Testis (tissue), 3 donors: ENCODE measurements around the gene LPP. TPM values are rescaled to one million over a fixed set of nuclear protein-coding genes. Genes with fewer than 3 reads are reported as not detected.

Source experiments
- DNase-seq: peaks from one replicate; pipeline ENCODE4 v3.0.0-alpha.2; 2019
- H3K27ac ChIP-seq, 2 donors: fragments of 200-600 bp; sonication (generic); one replicate each; pipeline ENCODE4 v1.5.1; 2019
- H3K27me3 ChIP-seq: fragments of 200-600 bp; sonication (generic); one replicate; pipeline ENCODE4 v1.5.1; 2019
- H3K36me3 ChIP-seq: fragments of 200-600 bp; sonication (generic); one replicate; pipeline ENCODE4 v1.5.1; 2017; ENCODE audit warnings: low read depth; ENCODE audit errors: missing control alignments
- H3K4me1 ChIP-seq: fragments of 200-600 bp; sonication (generic); one replicate; pipeline ENCODE4 v1.5.1; 2019
- H3K4me3 ChIP-seq, 2 donors: fragments of 200-600 bp; sonication (generic); one replicate each; pipeline ENCODE4 v1.5.1; 2017 to 2019
- H3K9me3 ChIP-seq: fragments of 200-600 bp; sonication (generic); one replicate; pipeline ENCODE4 v1.5.1; 2017
- CTCF ChIP-seq, 3 experiments: fragments of 450-650 bp in 2 of 3; fragments of 200-600 bp in 1 of 3; sonication (generic) in 1 of 3; IDR thresholded peaks; one replicate each; pipeline ENCODE4 v1.5.1; 2016 to 2019; ENCODE audit warnings: antibody characterized with exemption in 3 of 3, mild to moderate bottlenecking in 2 of 3, moderate library complexity in 1 of 3
- POLR2A ChIP-seq: fragments of 450-650 bp; IDR thresholded peaks from one replicate; pipeline ENCODE4 v1.6.1; 2017; ENCODE audit warnings: antibody characterized with exemption, mild to moderate bottlenecking, moderate library complexity
- WGBS, 2 donors: methylation state at CpG; one replicate each; pipeline ENCODE4 v1.1.5; 2018; 5-methylcytosine and 5-hydroxymethylcytosine counted together
- intact Hi-C: fragments of 100-400 bp; cut with DNase I; formaldehyde crosslinking; loops from one replicate; pipeline ENCODE4 v1.15.1; 2023; ENCODE audit warnings: low total_unique reads
- polyA plus RNA-seq: library from polyadenylated mRNA; stranded (reverse); fragments of 350-450 nt; fragmentation: Illumina TruSeq; extraction: RNeasy Lipid Tissue Mini Kit (QIAGEN cat#74804); gene quantifications from one replicate; pipeline ENCODE4 v1.2.3, GENCODE V29; 2014; ENCODE audit warnings: low read depth, low replicate concordance; ENCODE audit not compliant: insufficient read depth
- total RNA-seq, 2 donors: library from RNA; depleted of rRNA; stranded (reverse); fragments of >200 nt; gene quantifications; one replicate each; pipeline ENCODE4 v1.2.3, GENCODE V29; 2016

Gene LPP
- total and polyA plus RNA-seq, 3 donors from 2014 or later = 89.9 to 135 (median 132) TPM

GRCh38 chr3:188558343-188559071 is 404.6 kb downstream of the LPP start:
- 72 to 79% methylated on average over 5 of the region's 5 CpGs for WGBS, 2 donors
- no peak overlapping the region for H3K27ac ChIP-seq
- no peaks in the 10 kb centered on the region for H3K9me3 ChIP-seq
- H3K27me3 ChIP-seq = no peaks in the 10 kb centered on the region
- H3K4me3 ChIP-seq = no peak overlapping the region
- no peaks in the 10 kb centered on the region for H3K36me3 ChIP-seq
- intact Hi-C loops = no loop called here
- no peaks in the 10 kb centered on the region for H3K4me1 ChIP-seq
- no peak for DNase-seq
- TF ChIP-seq CTCF (IDR thresholded peaks at IDR 0.05) (no peak), POLR2A (no peak)

- Histone ChIP-seq H3K27ac (no peak overlapping the region), H3K4me1 (no peaks in the 10 kb centered on the region), H3K27me3 (no peaks in the 10 kb centered on the region), H3K4me3 (no peak overlapping the region), H3K9me3 (no peaks in the 10 kb centered on the region), H3K36me3 (no peaks in the 10 kb centered on the region)
- intact Hi-C loops = no loop called here
- TF ChIP-seq CTCF (IDR thresholded peaks at IDR 0.05) (no peak), POLR2A (no peak)
- WGBS, 2 donors = 94 to 100% methylated on average over 2 of the region's 2 CpGs
- DNase-seq = no peak
Observed at GRCh38 chr3:188559072-188559429, 405.1 kb downstream of the LPP start.

- Histone ChIP-seq H3K4me3 (no peak overlapping the region), H3K9me3 (no peaks in the 10 kb centered on the region), H3K36me3 (no peaks in the 10 kb centered on the region), H3K27ac (no peak overlapping the region), H3K27me3 (no peaks in the 10 kb centered on the region), H3K4me1 (no peaks in the 10 kb centered on the region)
- intact Hi-C loops = no loop called here
- DNase-seq = no peak
- WGBS, 2 donors = 95 to 96% methylated on average over 2 of the region's 2 CpGs
- TF ChIP-seq POLR2A = no peak
- TF ChIP-seq CTCF (IDR thresholded peaks at IDR 0.05) = no peak
Observed at GRCh38 chr3:188559856-188560255, 405.9 kb downstream of the LPP start.

- 50 to 64% methylated on average over 2 of the region's 2 CpGs for WGBS, 2 donors
- no peaks in the 10 kb centered on the region for H3K27me3 ChIP-seq
- H3K27ac ChIP-seq = no peak overlapping the region
- intact Hi-C loops = no loop called here
- H3K4me3 ChIP-seq = no peak overlapping the region
- no peaks in the 10 kb centered on the region for H3K4me1 ChIP-seq
- DNase-seq = no peak
- H3K9me3 ChIP-seq = no peaks in the 10 kb centered on the region
- TF ChIP-seq POLR2A (no peak), CTCF (IDR thresholded peaks at IDR 0.05) (no peak)
- no peaks in the 10 kb centered on the region for H3K36me3 ChIP-seq
Observed at GRCh38 chr3:188562144-188562543, 408.2 kb downstream of the LPP start.
